H1 (cell line): Measurements from ENCODE around the gene NPIPA1. TPM values are rescaled to one million over a fixed set of nuclear protein-coding genes. Genes with fewer than 3 reads are reported as not detected.
"Not testable (repeated sequence)": the region's sequence is repeated elsewhere in the genome, so short reads cannot be mapped to it uniquely, and the experiment has no call there.

ENCODE experiments used
- CTCF ChIA-PET: fragments of 300-600 bp; sonication (Branson Sonifier 250); formaldehyde crosslinking; loops from one replicate; lab custom pipeline; 2021; ENCODE audit not compliant: partially characterized antibody; lab: Charles Lee
- POLR2A ChIA-PET: fragments of 300-600 bp; sonication (Branson Sonifier 250); formaldehyde crosslinking; loops from one replicate; lab custom pipeline; 2021; ENCODE audit warnings: inconsistent platforms; ENCODE audit not compliant: partially characterized antibody; lab: Charles Lee
- DNase-seq, 2 experiments: peaks; one replicate each; pipeline versions ENCODE4 v3.0.0 to v3.0.0-alpha.2; 2010 to 2022; ENCODE audit warnings: low spot score in 2 of 2, low read depth in 1 of 2, mixed read lengths in 1 of 2
- FAIRE-seq: peaks from 2 replicates; lab custom pipeline; 2011; peaks lifted over from hg19 to GRCh38; lab: Jason Lieb, UNC
- H2AFZ ChIP-seq: 2 replicates; pipeline ENCODE4 v1.8.1; 2012; ENCODE audit warnings: low read length, inconsistent platforms
- H2AK5ac ChIP-seq: 2 replicates; pipeline ENCODE4 v1.6.1; 2013; ENCODE audit warnings: low read depth, low read length
- H2BK120ac ChIP-seq: replicated peaks from 2 replicates; pipeline ENCODE3; 2013; ENCODE audit warnings: low read depth, low read length, inconsistent platforms
- H2BK12ac ChIP-seq: 2 replicates; pipeline ENCODE4 v1.6.1; 2013; ENCODE audit warnings: low read depth, low read length
- H2BK15ac ChIP-seq: 2 replicates; pipeline ENCODE4 v1.6.1; 2013; ENCODE audit warnings: low read length
- H2BK20ac ChIP-seq: 2 replicates; pipeline ENCODE4 v1.6.1; 2013; ENCODE audit warnings: low read length
- H2BK5ac ChIP-seq: 2 replicates; pipeline ENCODE4 v1.6.1; 2013; ENCODE audit warnings: low read depth, low read length
- H3K14ac ChIP-seq: 2 replicates; pipeline ENCODE4 v1.6.1; 2013; ENCODE audit warnings: inconsistent platforms; ENCODE audit not compliant: insufficient read length
- H3K18ac ChIP-seq: 2 replicates; pipeline ENCODE4 v1.6.1; 2013; ENCODE audit warnings: low read length; ENCODE audit errors: extremely low read depth
- H3K23ac ChIP-seq: 2 replicates; pipeline ENCODE4 v1.6.1; 2013; ENCODE audit warnings: inconsistent platforms; ENCODE audit not compliant: insufficient read length
- H3K23me2 ChIP-seq: 2 replicates; pipeline ENCODE4 v1.6.1; 2013; ENCODE audit warnings: low read depth, low read length
- H3K27ac ChIP-seq: 2 replicates; pipeline ENCODE4 v1.6.1; 2011; ENCODE audit warnings: low read depth, low read length, inconsistent platforms
- H3K27me3 ChIP-seq, 4 experiments: replicated peaks in 1 of 4; 1 replicate in 1 of 4; 2 replicates in 3 of 4; pipeline versions ENCODE4 v1.6.1 to v1.8.1; 2011 to 2013; ENCODE audit warnings: low read length in 3 of 4, mild to moderate bottlenecking in 3 of 4, inconsistent platforms in 2 of 4, mixed read lengths in 2 of 4, moderate library complexity in 1 of 4; ENCODE audit not compliant: control insufficient read depth in 3 of 4, insufficient read depth in 3 of 4; ENCODE audit errors: extremely low read depth in 1 of 4
- H3K36me3 ChIP-seq, 4 experiments: 2 replicates each; pipeline versions ENCODE4 v1.6.1 to v1.8.1; 2011 to 2013; ENCODE audit warnings: mild to moderate bottlenecking in 4 of 4, low read length in 3 of 4, moderate library complexity in 2 of 4, control low read depth in 1 of 4, inconsistent platforms in 1 of 4; ENCODE audit not compliant: insufficient read depth in 4 of 4, control insufficient read depth in 2 of 4
- H3K4ac ChIP-seq: replicated peaks from 2 replicates; pipeline ENCODE3; 2013; ENCODE audit warnings: low read length, low read depth, mixed read lengths, inconsistent platforms; ENCODE audit not compliant: insufficient read length
- H3K4me1 ChIP-seq, 4 experiments: replicated peaks in 1 of 4; 1 replicate in 1 of 4; 2 replicates in 3 of 4; pipeline versions ENCODE4 v1.6.1 to v1.8.1; 2011 to 2013; ENCODE audit warnings: low read length in 3 of 4, inconsistent platforms in 2 of 4, mixed read lengths in 1 of 4; ENCODE audit not compliant: insufficient read depth in 4 of 4, control insufficient read depth in 3 of 4
- H3K4me2 ChIP-seq, 2 experiments: 2 replicates each; pipeline versions ENCODE4 v1.6.1 to v1.8.1; 2011 to 2013; ENCODE audit warnings: low read depth in 2 of 2, low read length in 2 of 2, control low read depth in 1 of 2, inconsistent platforms in 1 of 2, mild to moderate bottlenecking in 1 of 2; ENCODE audit not compliant: insufficient read depth in 1 of 2
- H3K4me3 ChIP-seq, 4 experiments: fragments of 200-600, 300-600 bp in 1 of 4; sonication (generic), shearing (Covaris generic), sonication (Bioruptor Twin) in 1 of 4; 2 replicates each; pipeline versions ENCODE4 v1.5.1 to v1.8.1; 2011 to 2016; ENCODE audit warnings: low read length in 4 of 4, low read depth in 3 of 4, control low read depth in 2 of 4, inconsistent platforms in 2 of 4, mild to moderate bottlenecking in 2 of 4, mixed read lengths in 1 of 4, moderate library complexity in 1 of 4; ENCODE audit not compliant: insufficient read depth in 2 of 4; ENCODE audit errors: extremely low read depth in 1 of 4
- H3K56ac ChIP-seq: replicated peaks from 2 replicates; pipeline ENCODE3; 2013; ENCODE audit warnings: low read depth, mild to moderate bottlenecking, mixed read lengths, low read length, inconsistent platforms; ENCODE audit not compliant: insufficient read length
- H3K79me1 ChIP-seq: 2 replicates; pipeline ENCODE4 v1.6.1; 2013; ENCODE audit warnings: low read depth, low read length, control low read depth
- H3K79me2 ChIP-seq, 2 experiments: 2 replicates each; pipeline versions ENCODE4 v1.6.1 to v1.8.1; 2012 to 2013; ENCODE audit warnings: low read length in 2 of 2, mild to moderate bottlenecking in 2 of 2, inconsistent platforms in 1 of 2; ENCODE audit not compliant: insufficient read depth in 2 of 2, control insufficient read depth in 1 of 2
- H3K9ac ChIP-seq, 4 experiments: replicated peaks in 1 of 4; 1 replicate in 1 of 4; 2 replicates in 3 of 4; pipeline versions ENCODE4 v1.6.1 to v1.8.1; 2011 to 2013; ENCODE audit warnings: low read depth in 3 of 4, low read length in 3 of 4, control low read depth in 2 of 4, mild to moderate bottlenecking in 2 of 4, moderate library complexity in 2 of 4, inconsistent platforms in 1 of 4; ENCODE audit errors: extremely low read depth in 1 of 4
- H3K9me3 ChIP-seq, 2 experiments: 2 replicates each; pipeline versions ENCODE4 v1.6.1 to v1.8.1; 2012 to 2013; ENCODE audit warnings: mild to moderate bottlenecking in 2 of 2, moderate library complexity in 2 of 2, control low read depth in 1 of 2, inconsistent platforms in 1 of 2, low read depth in 1 of 2, low read length in 1 of 2, mixed read lengths in 1 of 2; ENCODE audit not compliant: insufficient read depth in 2 of 2
- H4K20me1 ChIP-seq, 2 experiments: replicated peaks in 1 of 2; 2 replicates each; pipeline versions ENCODE3 to v1.8.1; 2011 to 2013; ENCODE audit warnings: inconsistent platforms in 2 of 2, low read length in 2 of 2, mild to moderate bottlenecking in 1 of 2; ENCODE audit not compliant: insufficient read depth in 2 of 2, control insufficient read depth in 1 of 2
- H4K5ac ChIP-seq: 2 replicates; pipeline ENCODE4 v1.6.1; 2013; ENCODE audit warnings: low read length, low read depth, mixed read lengths, inconsistent platforms; ENCODE audit not compliant: insufficient read length
- H4K8ac ChIP-seq: 2 replicates; pipeline ENCODE4 v1.8.0; 2013; ENCODE audit warnings: mild to moderate bottlenecking, moderate library complexity, low read length, inconsistent platforms; ENCODE audit not compliant: insufficient read depth; ENCODE audit errors: extremely low read depth
- H4K91ac ChIP-seq: replicated peaks from 2 replicates; pipeline ENCODE3; 2013; ENCODE audit warnings: low read length, mixed read lengths, inconsistent platforms; ENCODE audit not compliant: insufficient read length
- WGBS, 2 experiments: shearing (Covaris generic) in 1 of 2; methylation state at CpG; one replicate each; pipeline versions ENCODE4 v1.1.6 to v1.1.7; 2013 to 2015; ENCODE audit warnings: low lambda C conversion rate in 2 of 2, mixed read lengths in 2 of 2, inconsistent platforms in 1 of 2, low coverage in 1 of 2, missing lambda C conversion rate in 1 of 2; ENCODE audit not compliant: insufficient replicate concordance in 2 of 2, insufficient coverage in 1 of 2, insufficient read length in 1 of 2; ENCODE audit errors: extremely low coverage in 1 of 2, missing lambda C conversion rate in 1 of 2; 5-methylcytosine and 5-hydroxymethylcytosine counted together
- polyA plus RNA-seq, 7 experiments: library from polyadenylated mRNA; depleted of rRNA in 3 of 7; stranded (reverse) in 5 of 7; unstranded in 2 of 7; fragments of >200 nt in 5 of 7; fragments of 200-250 nt in 2 of 7; gene quantifications; 1 replicate in 5 of 7; 2 replicates in 1 of 7; 4 replicates in 1 of 7; pipeline versions ENCODE4 v1.2.1 to v1.2.3, GENCODE V29; 2011 to 2013; ENCODE audit warnings: missing spikeins in 2 of 7, mixed read lengths in 2 of 7
- total RNA-seq: library from RNA; stranded (reverse); fragmentation: NEBNext Ultra II Directional; extraction: Animal tissue kit (Norgen Biotek cat#: 25700); gene quantifications from 2 replicates; pipeline ENCODE4 v1.2.1, GENCODE V29; 2021

Gene NPIPA1
- total and polyA plus RNA-seq, 2 of the 8 experiments (the other 6 are each of a cell fraction or from before 2014, with no cell fraction given): 60.0 to 97.8 TPM

DNA sequence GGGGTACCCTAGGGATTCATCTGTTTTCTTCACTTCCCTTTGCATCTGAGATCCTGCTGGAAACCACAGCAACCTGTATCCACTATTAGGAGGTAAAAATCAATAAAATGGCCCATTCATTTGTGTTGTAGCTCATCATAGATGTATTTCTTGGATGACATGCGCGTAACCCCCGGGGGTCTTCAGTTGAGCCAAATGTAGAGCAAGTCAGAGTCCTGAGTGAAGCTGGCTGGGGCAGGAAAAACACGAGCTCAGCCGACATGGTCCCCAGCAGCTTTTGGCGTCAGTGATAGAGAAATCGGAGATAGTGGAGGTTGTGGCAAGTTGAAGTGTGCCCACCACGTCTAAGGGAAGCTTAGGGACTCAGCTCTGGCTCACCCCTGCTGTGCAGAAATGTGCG lies 41.2 kb upstream of the NPIPA1 start:
- H4K20me1 ChIP-seq, H2AFZ ChIP-seq, H4K91ac ChIP-seq, H3K27me3 ChIP-seq, H3K14ac ChIP-seq, H3K4ac ChIP-seq, POLR2A ChIA-PET, H3K36me3 ChIP-seq, H3K23ac ChIP-seq, H2BK5ac ChIP-seq, H3K27ac ChIP-seq, H3K23me2 ChIP-seq, H3K4me2 ChIP-seq, H2AK5ac ChIP-seq, H2BK20ac ChIP-seq, H2BK12ac ChIP-seq, CTCF ChIA-PET, H3K9me3 ChIP-seq, H3K4me3 ChIP-seq, H3K9ac ChIP-seq, FAIRE-seq, H3K4me1 ChIP-seq, DNase-seq, H2BK120ac ChIP-seq, H3K79me1 ChIP-seq, H2BK15ac ChIP-seq, H3K18ac ChIP-seq, H3K79me2 ChIP-seq, H4K5ac ChIP-seq, H4K8ac ChIP-seq, H3K56ac ChIP-seq: not testable (repeated sequence)
- 94% methylated on average over 7 of the region's 9 CpGs; no CpG with 5 or more reads in 1 of the 2 experiments for WGBS, 2 experiments

GRCh38 chr16:14897006-14897664 lies 40.1 kb upstream of the NPIPA1 start:
- H2BK120ac ChIP-seq, H3K18ac ChIP-seq, H3K56ac ChIP-seq, H2BK15ac ChIP-seq, H3K9me3 ChIP-seq, H3K36me3 ChIP-seq, H4K5ac ChIP-seq, H3K4me2 ChIP-seq, H3K4me1 ChIP-seq, H2BK5ac ChIP-seq, DNase-seq, H2AFZ ChIP-seq, H3K27ac ChIP-seq, H3K27me3 ChIP-seq, H4K91ac ChIP-seq, H3K23ac ChIP-seq, POLR2A ChIA-PET, FAIRE-seq, H2AK5ac ChIP-seq, H2BK12ac ChIP-seq, H3K4me3 ChIP-seq, H3K9ac ChIP-seq, H3K4ac ChIP-seq, CTCF ChIA-PET, H4K8ac ChIP-seq, H4K20me1 ChIP-seq, H3K14ac ChIP-seq, H3K79me1 ChIP-seq, H3K79me2 ChIP-seq, H3K23me2 ChIP-seq, H2BK20ac ChIP-seq: not testable (repeated sequence)
- WGBS, 2 experiments: 71% methylated on average over 2 of the region's 12 CpGs; no CpG with 5 or more reads in 1 of the 2 experiments
